RPMI8226 (cell line): Measurements from ENCODE around the gene AP1M2.
A peak's percentile ranks its signal among the peaks of the same experiment; 100 is the strongest.

Experiments
- DNase-seq: peaks from one replicate; pipeline ENCODE4 v3.0.0-alpha.2; 2015

AP1M2 gene

DNA sequence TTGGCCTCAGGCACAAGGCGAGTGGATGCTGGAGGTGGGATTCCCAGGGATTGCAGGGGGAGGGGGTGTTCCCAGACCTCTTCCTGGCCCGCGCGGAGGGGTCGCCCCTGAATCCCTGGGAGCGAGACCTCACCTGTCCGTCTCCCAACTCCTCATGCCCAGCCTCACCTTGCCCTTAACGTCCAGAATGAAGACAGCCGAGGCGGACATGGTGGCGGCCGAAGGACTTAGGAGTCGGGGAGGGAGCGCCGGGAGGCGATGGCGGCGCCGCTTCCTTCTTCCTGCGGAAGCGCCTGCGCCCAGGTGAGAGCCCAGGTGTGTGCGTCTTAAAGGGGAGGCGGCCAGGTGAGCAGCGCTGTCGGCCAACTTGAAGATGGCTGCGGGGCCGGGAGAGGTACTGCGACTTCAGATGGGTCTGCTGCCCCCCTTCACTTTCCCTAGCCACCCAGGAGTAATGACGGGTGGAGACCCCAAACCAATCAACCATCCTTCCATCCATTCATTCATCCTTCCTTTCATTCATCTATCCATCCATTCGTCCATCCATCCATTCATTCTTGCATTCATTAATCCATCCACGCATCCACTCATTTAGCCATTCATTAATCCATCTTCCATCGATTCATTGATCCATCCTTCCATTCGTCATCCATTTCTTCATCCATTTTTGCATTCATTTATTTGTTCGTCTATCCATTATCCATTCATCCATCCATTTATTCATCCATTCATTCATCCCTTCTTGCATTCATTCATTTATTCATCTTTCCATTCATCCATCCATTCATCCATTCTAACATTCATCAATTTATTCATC is at the start of gene AP1M2:
Gene AP1M2, minus strand, starts transcription at position 291 of the 817 bp plus-strand sequence. Its CDS starts 81 bp downstream, at position 210.
- DNase-seq = no peak

- DNase-seq = no peak
These were observed 49.3 kb upstream of the AP1M2 start for GRCh38 chr19:10636304-10636972.

DNA sequence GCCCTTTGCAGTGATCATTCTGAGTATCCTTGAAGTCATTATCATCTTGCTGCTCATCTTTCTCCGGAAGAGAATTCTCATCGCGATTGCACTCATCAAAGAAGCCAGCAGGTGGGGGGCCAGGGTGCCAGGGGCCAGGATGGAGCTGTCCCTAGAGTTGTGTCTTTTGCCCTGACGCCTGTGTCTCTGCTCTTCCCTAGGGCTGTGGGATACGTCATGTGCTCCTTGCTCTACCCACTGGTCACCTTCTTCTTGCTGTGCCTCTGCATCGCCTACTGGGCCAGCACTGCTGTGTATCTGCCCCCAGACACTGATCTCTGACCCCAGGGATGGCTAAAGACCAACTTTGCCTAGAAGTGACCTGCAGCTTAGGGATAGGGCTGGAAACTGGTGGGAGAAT is 47.9 kb upstream of the AP1M2 start:
- no peak for DNase-seq

DNA sequence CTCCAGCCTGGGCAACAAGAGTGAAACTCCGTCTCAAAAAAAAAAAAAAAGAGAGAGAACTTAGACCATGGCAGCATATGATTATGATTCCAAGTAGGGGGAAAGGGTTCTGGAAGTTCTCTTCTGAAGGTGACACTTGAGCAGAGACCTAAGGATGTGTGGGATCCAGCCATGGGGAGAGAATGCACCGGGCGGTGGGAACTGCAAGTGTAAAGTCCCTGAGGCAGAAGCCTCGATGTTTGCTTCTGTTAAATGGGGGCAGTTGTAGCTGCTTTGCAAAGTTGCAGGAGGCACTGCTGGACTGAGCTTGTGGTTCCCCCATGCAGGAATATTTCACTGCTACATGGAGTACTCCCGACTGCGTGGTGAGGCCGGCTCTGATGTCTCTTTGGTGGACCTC is 47.3 kb upstream of the AP1M2 start:
- no peak for DNase-seq

- no peak for DNase-seq
These were observed 44.8 kb upstream of the AP1M2 start for GRCh38 chr19:10631874-10632273.

GRCh38 chr19:10625762-10626138 is 38.6 kb upstream of the AP1M2 start:
- DNase-seq = no peak

- DNase-seq = no peak
These were observed 38.1 kb upstream of the AP1M2 start, which contains the start of gene SLC44A2 for GRCh38 chr19:10625003-10625761. Gene SLC44A2, plus strand, starts transcription at chr19:10625553. Its CDS starts 81 bp downstream, at chr19:10625634.

DNA sequence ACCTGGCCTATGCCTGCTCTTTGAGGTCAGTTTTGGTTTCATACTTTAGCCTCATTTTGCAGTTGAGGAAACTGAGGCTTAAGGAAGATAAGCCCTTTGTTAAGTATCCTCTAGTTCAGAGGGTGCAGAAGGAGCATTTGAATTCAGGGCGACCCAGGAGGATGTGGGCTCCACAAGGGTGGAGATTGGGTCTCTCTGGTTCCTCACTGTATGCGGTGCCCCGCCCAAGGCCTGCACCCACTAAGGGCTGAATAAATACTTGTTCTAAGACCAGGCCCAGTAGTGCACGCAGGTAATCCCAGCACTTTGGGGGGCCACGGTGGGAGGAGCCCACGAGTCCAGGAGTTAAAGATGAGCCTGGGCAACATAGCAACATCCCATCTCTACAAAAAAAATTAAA is 37.5 kb upstream of the AP1M2 start:
- no peak for DNase-seq

GRCh38 chr19:10621966-10622365 is 34.9 kb upstream of the AP1M2 start:
- DNase-seq = no peak

GRCh38 chr19:10620786-10621185 is 33.7 kb upstream of the AP1M2 start:
- no peak for DNase-seq

GRCh38 chr19:10618846-10619245 is 31.7 kb upstream of the AP1M2 start:
- no peak for DNase-seq

- DNase-seq = no peak
These were observed 30.5 kb upstream of the AP1M2 start for GRCh38 chr19:10617409-10618121.

DNA sequence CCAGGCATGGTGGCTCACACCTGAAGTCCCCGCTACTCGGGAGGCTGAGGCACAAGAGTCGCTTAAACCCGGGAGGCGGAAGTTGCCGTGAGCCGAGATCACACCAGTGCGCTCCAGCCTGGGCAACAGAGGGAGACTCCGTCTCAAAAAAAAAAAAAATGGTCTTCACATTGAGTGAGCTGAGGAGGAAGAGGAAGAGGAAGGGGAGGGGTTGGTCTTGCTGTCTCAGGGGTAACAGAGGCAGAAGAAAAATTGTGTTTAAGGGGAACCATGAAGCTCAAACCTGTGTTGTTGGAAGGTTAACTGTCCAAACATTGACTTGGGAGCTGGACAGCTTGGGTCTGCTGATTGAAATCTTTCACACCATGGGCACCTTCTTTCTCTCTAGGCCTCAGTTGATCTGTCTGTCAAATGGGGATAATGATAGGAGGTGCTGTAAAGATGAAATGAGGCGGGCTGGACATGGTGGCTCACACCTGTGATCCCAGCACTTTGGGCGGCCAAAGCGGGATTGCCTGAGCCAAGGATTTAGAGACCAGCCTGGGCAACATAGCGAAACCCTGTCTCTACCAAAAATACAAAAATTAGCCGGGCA is 28.4 kb upstream of the AP1M2 start:
- no peak for DNase-seq

GRCh38 chr19:10612499-10613119 is 25.5 kb upstream of the AP1M2 start:
- no peak for DNase-seq

DNA sequence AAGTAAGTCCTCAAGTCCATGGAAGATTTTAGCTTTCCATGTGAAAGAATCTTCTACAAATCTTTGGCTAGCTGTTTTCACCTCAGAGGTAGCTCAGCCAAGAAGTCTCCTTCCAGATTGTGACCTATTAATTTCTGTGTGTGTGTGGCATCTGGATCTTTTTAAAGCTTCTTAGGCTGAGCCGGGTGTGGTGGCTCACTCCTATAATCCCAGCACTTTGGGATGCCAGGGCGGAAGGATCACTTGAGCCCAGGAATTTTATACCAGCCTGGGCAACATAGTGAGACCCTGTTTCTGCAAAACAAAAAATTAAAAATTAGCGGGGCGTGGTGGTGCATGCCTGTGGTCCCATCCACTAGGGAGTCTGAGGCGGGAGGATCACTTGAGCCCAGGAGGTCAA is 24.8 kb upstream of the AP1M2 start:
- no peak for DNase-seq

DNA sequence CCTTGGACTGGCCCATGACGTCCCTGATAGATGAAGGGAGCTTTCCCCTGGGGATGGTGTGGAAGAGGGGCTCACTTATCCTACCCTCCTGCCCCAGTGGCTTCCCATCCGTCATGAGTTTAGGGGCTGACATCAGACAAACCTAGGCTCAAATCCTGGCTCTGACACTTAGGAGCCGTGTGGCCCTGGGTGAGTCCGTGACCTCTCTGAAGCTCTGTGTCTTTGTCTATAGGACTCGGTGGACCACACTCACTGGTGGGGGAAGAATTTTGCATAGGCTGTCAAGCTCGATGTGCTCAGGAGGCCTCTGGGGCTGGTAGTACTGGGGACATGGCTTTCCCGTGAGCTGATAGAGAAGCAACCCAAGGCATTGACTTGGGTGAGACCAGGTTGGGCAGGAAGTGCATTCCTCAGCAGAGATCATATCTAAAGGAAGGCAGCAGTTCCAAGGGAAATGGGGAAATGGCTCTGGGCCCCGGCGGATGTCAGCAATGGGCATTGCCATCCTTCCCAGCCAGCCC is 17.4 kb upstream of the AP1M2 start:
- DNase-seq = no peak

DNA sequence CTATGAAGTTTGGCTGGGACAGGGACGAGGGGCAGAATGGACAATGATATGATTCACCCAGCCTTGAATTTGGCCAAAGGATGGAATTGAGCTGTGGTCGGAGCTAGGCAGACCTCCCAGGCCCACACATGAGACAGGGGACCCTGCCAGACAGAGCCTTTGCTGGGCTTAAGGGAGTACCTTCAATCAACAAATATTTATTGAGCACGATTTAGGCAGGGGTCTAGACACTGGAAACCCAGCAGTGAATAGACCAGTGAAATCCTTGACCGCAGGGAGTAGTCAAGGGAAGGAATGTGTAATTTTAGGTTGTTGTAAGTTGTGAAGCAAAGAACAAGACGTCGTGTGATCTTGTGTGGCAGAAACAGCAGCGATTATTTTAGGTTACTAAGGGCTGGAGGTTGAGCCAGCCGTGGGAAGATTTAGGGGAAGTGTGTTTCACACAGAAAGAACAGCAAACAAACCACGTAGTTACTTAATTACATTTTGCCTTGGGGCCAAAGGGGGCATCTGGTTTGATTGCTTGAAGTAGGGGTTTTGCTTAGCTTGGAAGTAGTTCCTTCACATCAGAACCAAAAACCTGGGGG is 16.9 kb upstream of the AP1M2 start:
- no peak for DNase-seq

- peak; percentile 20 for DNase-seq
These were observed 16.2 kb upstream of the AP1M2 start for GRCh38 chr19:10603084-10603872.

- peak; percentile 86 for DNase-seq
These were observed 15.4 kb upstream of the AP1M2 start for GRCh38 chr19:10602330-10603083.

DNA sequence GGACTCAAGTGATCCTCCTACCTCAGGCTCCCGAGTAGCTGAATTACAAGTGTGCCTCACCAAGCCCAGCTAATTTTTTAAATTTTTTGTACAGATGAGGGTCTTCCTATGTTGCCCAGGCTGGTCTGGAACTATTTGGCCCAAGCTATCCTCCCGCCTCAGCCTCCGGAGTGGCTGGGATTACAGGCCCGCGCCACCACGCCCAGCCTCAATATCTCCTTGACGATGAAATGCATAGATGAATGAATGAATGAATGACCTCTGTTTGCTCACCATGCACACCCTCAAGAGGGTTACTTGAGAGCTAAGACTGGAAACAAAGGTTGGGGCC is 14.9 kb upstream of the AP1M2 start:
- DNase-seq = no peak
